BJ (cell line): ENCODE measurements around the gene SPACA4. TPM values are rescaled to one million over a fixed set of nuclear protein-coding genes. Genes with fewer than 3 reads are reported as not detected.
A peak's percentile ranks its signal among the peaks of the same experiment; 100 is the strongest.

Experiments
- CTCF ChIA-PET: fragments of 350-600 bp; formaldehyde crosslinking; extraction: SDS; loops from one replicate; lab custom pipeline; 2021; ENCODE audit warnings: antibody characterized with exemption, inconsistent platforms; lab: Yijun Ruan, JAX
- POLR2A ChIA-PET: fragments of 300-600 bp; sonication (Branson Sonifier 250); formaldehyde crosslinking; extraction: SDS; loops from one replicate; lab custom pipeline; 2021; ENCODE audit warnings: antibody characterized with exemption; lab: Charles Lee
- DNase-seq: peaks from one replicate; pipeline ENCODE4 v3.0.0-alpha.2; 2011; ENCODE audit warnings: low read depth
- H3K27me3 ChIP-seq: 2 replicates; pipeline ENCODE4 v1.6.0; 2011; ENCODE audit warnings: low read length; ENCODE audit not compliant: control insufficient read depth, insufficient read depth
- H3K36me3 ChIP-seq: 2 replicates; pipeline ENCODE4 v1.5.1; 2011; ENCODE audit warnings: low read length; ENCODE audit not compliant: control insufficient read depth, insufficient read depth
- H3K4me3 ChIP-seq: 2 replicates; pipeline ENCODE4 v1.5.1; 2011; ENCODE audit warnings: low read depth, mild to moderate bottlenecking, control low read depth, low read length
- CTCF ChIP-seq: IDR thresholded peaks from 2 replicates; pipeline ENCODE4 v1.5.1; 2011; ENCODE audit warnings: low read depth, mild to moderate bottlenecking, control low read depth, inconsistent platforms, low read length, moderate library complexity; ENCODE audit not compliant: insufficient read depth
- polyA plus RNA-seq: library from polyadenylated mRNA; depleted of rRNA; stranded (reverse); fragments of >200 nt; gene quantifications from 2 replicates; pipeline ENCODE4 v1.2.3, GENCODE V29; 2011

The SPACA4 gene
- polyA plus RNA-seq, 1 experiment: not detected

- no peaks in the 10 kb centered on the region for H3K27me3 ChIP-seq
- DNase-seq: no peak
- ChIA-PET POLR2A (no interaction called here), CTCF (interaction anchor here (1.2 to 3.8 kb wide), 2 partner anchors 19 to 75 kb away, joined by 5 to 10 read pairs; no protein-coding TSS in a partner anchor)
- H3K4me3 ChIP-seq: no peak overlapping the region
- no peak for TF ChIP-seq CTCF
- no peaks in the 10 kb centered on the region for H3K36me3 ChIP-seq
These were observed 41.5 kb upstream of the SPACA4 start for GRCh38 chr19:48565090-48565489.

GRCh38 chr19:48568345-48568886 is 38.1 kb upstream of the SPACA4 start:
- Histone ChIP-seq H3K4me3 (no peak overlapping the region), H3K36me3 (no peaks in the 10 kb centered on the region), H3K27me3 (no peaks in the 10 kb centered on the region)
- TF ChIP-seq CTCF: no peak
- CTCF ChIA-PET: interaction anchor here (0.6 to 3.8 kb wide), 6 partner anchors 15 to 177 kb away, joined by 3 to 10 read pairs (median 6); partner anchors contain the start of gene KDELR1
- POLR2A ChIA-PET: no interaction called here
- DNase-seq: peak; percentile 62

DNA sequence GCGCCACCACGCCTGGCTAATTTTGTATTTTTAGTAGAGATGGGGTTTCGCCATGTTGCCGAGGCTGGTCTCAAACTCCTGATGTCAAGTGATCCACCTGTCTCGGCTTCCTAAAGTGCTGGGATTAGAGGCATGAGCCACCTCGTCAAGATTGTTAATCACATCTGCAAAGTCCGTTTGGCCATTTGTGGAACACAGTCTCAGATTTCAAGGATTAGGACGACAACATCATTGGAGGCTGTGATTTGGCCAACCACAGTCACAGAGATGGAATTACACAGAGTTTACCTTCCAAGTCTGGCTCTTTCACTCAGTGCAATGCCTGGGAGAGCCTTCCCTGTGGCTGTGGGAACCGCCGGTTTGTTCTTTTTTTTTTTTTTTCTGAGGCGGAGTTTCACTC is 36.7 kb upstream of the SPACA4 start:
- DNase-seq: no peak
- CTCF ChIA-PET: no interaction called here
- TF ChIP-seq CTCF: no peak
- POLR2A ChIA-PET: no interaction called here
- Histone ChIP-seq H3K27me3 (no peaks in the 10 kb centered on the region), H3K4me3 (no peak overlapping the region), H3K36me3 (no peaks in the 10 kb centered on the region)

- Histone ChIP-seq H3K4me3 (no peak overlapping the region), H3K36me3 (no peaks in the 10 kb centered on the region), H3K27me3 (no peaks in the 10 kb centered on the region)
- POLR2A ChIA-PET: no interaction called here
- CTCF ChIA-PET: interaction anchor here (0.6 to 1.1 kb wide), 3 partner anchors 10 to 124 kb away, joined by 3 read pairs; no protein-coding TSS in a partner anchor
- TF ChIP-seq CTCF: no peak
- no peak for DNase-seq
These were observed 35.0 kb upstream of the SPACA4 start for GRCh38 chr19:48571378-48572162.

GRCh38 chr19:48573163-48573505 is 33.4 kb upstream of the SPACA4 start:
- CTCF ChIA-PET: interaction anchor here (1.1 to 3.3 kb wide), 4 partner anchors 12 to 84 kb away, joined by 3 to 26 read pairs (median 8); no protein-coding TSS in a partner anchor
- POLR2A ChIA-PET: no interaction called here
- Histone ChIP-seq H3K36me3 (no peaks in the 10 kb centered on the region), H3K27me3 (no peaks in the 10 kb centered on the region), H3K4me3 (no peak overlapping the region)
- DNase-seq: no peak
- no peak for TF ChIP-seq CTCF
